Activated naive CD4-positive, alpha-beta T cell (primary cell): ENCODE measurements around the gene GCAT.

Source experiments
- DNase-seq, 4 experiments: peaks; one replicate each; lab custom pipeline; 2025; lab: John Stamatoyannopoulos, UW

GCAT gene

GRCh38 chr22:37809672-37810333 lies 2.1 kb downstream of the GCAT start:
- no peak for DNase-seq

GRCh38 chr22:37811867-37812266 lies 4.1 kb downstream of the GCAT start:
- DNase-seq, result no peak

GRCh38 chr22:37812869-37813678 lies 5.3 kb downstream of the GCAT start:
- DNase-seq, result no peak

GRCh38 chr22:37815593-37815992 lies 7.9 kb downstream of the GCAT start:
- DNase-seq, result no peak

- DNase-seq, result no peak
Measured at GRCh38 chr22:37816543-37817180, 8.9 kb downstream of the GCAT start.

- peak; percentile 55 to 78 (median 72) for DNase-seq
Measured at GRCh38 chr22:37817705-37818408, 10.1 kb downstream of the GCAT start.

GRCh38 chr22:37818409-37819104 lies 10.8 kb downstream of the GCAT start:
- DNase-seq, result peak in 3 of 4 experiments; percentile 19 to 57 (median 43)

- no peak for DNase-seq
Measured at GRCh38 chr22:37819105-37819433, 11.3 kb downstream of the GCAT start.

GRCh38 chr22:37820350-37820749 lies 12.6 kb downstream of the GCAT start:
- DNase-seq, result no peak

GRCh38 chr22:37822079-37822833 lies 14.5 kb downstream of the GCAT start:
- no peak for DNase-seq

- DNase-seq, result no peak
Measured at GRCh38 chr22:37823134-37823985, 15.6 kb downstream of the GCAT start, which contains the start of gene GALR3. GALR3 (plus strand) TSS chr22:37823382; CDS start chr22:37823407, 25 bp downstream.

- no peak for DNase-seq
Measured at GRCh38 chr22:37824674-37825641, 17.2 kb downstream of the GCAT start.

GRCh38 chr22:37827056-37827455 lies 19.3 kb downstream of the GCAT start:
- no peak for DNase-seq

- DNase-seq, result no peak
Measured at GRCh38 chr22:37830093-37830842, 22.5 kb downstream of the GCAT start.

GRCh38 chr22:37831472-37831871 lies 23.7 kb downstream of the GCAT start:
- DNase-seq, result no peak

- no peak for DNase-seq
Measured at GRCh38 chr22:37832022-37832857, 24.5 kb downstream of the GCAT start.
